Chondrocyte (in vitro differentiated cells): ENCODE measurements around the gene IQCF2. TPM values are rescaled to one million over a fixed set of nuclear protein-coding genes. Genes with fewer than 3 reads are reported as not detected.

Experiments used
- DNase-seq: peaks from one replicate; pipeline ENCODE4 v3.0.0; 2021; ENCODE audit warnings: mixed read lengths, low spot score
- H3K27ac Mint-ChIP-seq: one replicate; pipeline ENCODE4 v1.8.0; 2021; ENCODE audit warnings: mild to moderate bottlenecking, moderate library complexity, mixed read lengths; ENCODE audit not compliant: unreplicated experiment
- H3K27me3 Mint-ChIP-seq: 2 replicates; pipeline ENCODE4 v1.8.0; 2021; ENCODE audit warnings: low read depth, mixed read lengths
- H3K36me3 Mint-ChIP-seq: 2 replicates; pipeline ENCODE4 v1.8.0; 2021; ENCODE audit warnings: low read depth, mixed read lengths
- H3K4me1 Mint-ChIP-seq: 2 replicates; pipeline ENCODE4 v1.8.0; 2021; ENCODE audit warnings: low read depth, mild to moderate bottlenecking, mixed read lengths
- H3K4me3 Mint-ChIP-seq: one replicate; pipeline ENCODE4 v1.8.0; 2021; ENCODE audit warnings: mild to moderate bottlenecking, moderate library complexity, mixed read lengths; ENCODE audit not compliant: unreplicated experiment
- H3K9me3 Mint-ChIP-seq: 2 replicates; pipeline ENCODE4 v1.8.0; 2021; ENCODE audit warnings: low read depth, mixed read lengths
- total RNA-seq: library from RNA; stranded (reverse); gene quantifications from 3 replicates; pipeline ENCODE4 v1.2.1, GENCODE V29; 2021
- TF ChIP-seq, protein P1 (sequence below): fragments of 200-600 bp; sonication (generic); IDR thresholded peaks from 2 replicates; pipeline ENCODE4 v1.5.0; 2021; ENCODE audit warnings: antibody characterized with exemption, mild to moderate bottlenecking, moderate library complexity

Gene IQCF2
- total RNA-seq, 1 donor from 2014 or later: not detected

DNA sequence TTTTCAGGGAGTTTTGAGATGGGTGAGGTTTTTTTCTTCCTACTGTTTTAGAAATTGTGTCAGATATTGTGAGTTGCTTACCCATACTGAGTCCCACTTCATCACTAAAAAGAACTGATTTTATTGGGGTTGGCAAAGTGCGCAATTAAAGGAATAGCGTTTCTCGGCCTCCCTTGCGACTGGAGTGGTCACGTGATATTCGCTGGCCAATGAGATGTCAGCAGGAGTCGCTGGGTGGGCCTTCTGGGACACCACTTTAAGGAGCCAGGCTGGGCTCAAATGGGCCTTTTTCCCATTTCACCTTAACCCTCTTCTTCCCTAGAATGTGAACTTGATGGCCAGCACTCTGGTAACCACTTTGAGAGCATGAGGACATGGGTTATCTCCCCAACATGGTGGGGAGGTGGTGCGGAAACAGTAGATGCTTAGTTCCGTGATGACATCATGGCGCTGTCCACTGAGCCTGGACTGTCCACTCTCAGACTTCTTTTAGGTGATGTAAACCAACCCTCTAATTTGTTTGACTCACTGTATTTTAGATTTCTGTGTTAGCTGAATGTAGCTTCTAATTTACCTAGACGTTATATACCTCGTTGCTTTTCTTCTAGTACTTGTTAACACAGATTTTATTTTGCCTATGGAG is 27.2 kb downstream of the IQCF2 start:
- Mint-ChIP-seq H3K36me3 (no peaks in the 10 kb centered on the region), H3K4me3 (no peak overlapping the region), H3K27ac (no peak overlapping the region), H3K27me3 (peaks cover 26% of the 10 kb centered on the region), H3K9me3 (no peaks in the 10 kb centered on the region), H3K4me1 (no peaks in the 10 kb centered on the region)
- DNase-seq: no peak
- TF ChIP-seq, protein P1, sequence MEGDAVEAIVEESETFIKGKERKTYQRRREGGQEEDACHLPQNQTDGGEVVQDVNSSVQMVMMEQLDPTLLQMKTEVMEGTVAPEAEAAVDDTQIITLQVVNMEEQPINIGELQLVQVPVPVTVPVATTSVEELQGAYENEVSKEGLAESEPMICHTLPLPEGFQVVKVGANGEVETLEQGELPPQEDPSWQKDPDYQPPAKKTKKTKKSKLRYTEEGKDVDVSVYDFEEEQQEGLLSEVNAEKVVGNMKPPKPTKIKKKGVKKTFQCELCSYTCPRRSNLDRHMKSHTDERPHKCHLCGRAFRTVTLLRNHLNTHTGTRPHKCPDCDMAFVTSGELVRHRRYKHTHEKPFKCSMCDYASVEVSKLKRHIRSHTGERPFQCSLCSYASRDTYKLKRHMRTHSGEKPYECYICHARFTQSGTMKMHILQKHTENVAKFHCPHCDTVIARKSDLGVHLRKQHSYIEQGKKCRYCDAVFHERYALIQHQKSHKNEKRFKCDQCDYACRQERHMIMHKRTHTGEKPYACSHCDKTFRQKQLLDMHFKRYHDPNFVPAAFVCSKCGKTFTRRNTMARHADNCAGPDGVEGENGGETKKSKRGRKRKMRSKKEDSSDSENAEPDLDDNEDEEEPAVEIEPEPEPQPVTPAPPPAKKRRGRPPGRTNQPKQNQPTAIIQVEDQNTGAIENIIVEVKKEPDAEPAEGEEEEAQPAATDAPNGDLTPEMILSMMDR: no peak

DNA sequence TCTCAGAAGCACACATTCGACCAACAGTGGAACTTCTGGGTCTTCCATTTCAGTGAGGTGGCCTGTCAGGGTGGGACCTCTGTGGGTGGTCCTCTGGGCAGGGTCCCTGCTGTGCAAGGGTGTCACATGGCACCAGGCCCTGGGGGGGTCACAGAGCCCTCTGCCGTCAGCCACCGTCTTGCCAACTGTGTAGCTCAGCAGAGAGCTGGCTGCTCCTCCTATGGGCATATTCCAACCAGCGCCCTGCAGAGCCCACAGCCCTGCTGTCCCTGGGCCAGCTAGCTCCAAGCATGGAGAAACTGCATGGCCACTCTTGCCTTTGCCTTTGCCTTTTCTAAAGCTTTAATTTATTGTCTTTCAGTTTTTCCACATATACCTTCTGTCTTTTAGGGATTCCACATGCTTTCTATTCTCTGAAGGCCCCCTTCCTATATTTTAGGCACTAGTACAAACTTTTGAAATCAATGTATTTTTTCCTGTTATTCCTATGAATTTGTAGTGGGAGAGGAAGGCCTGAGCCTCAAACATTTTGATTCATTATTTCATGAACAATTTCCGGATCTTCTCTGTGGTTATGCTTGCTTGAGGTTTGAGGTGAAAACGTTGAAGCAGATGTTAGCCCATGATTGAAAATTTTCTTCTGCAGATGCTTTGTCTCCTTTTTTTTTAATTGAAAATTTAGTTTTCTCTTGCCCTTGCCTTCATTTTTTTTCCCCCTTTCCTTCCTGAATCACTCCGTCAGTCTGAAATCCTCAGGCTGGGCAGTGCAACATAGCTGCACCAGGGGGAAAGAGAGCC is 30.0 kb downstream of the IQCF2 start:
- Mint-ChIP-seq H3K9me3 (no peaks in the 10 kb centered on the region), H3K4me1 (no peaks in the 10 kb centered on the region), H3K4me3 (no peak overlapping the region), H3K27me3 (peaks cover 27% of the 10 kb centered on the region), H3K27ac (no peak overlapping the region), H3K36me3 (no peaks in the 10 kb centered on the region)
- TF ChIP-seq, protein P1: no peak
- no peak for DNase-seq

DNA sequence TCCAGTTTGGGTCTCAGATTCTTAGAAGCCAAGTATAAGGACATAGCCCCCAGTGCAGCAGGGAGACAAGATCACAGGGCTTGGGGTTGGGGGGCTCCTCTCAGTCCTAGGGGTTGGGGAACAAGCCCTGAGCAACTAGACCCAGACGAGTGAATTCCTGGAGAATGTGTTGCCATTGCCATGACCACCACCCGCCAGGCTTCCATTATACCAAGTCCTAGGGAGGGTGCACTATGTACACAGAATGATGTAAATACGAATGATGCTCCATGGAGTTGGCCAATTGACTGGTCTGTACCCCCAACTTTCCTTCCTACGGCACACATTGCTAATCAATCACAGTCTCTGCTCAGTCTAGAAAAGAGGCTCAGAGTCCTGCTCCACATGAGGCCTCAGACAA is 33.0 kb downstream of the IQCF2 start:
- Mint-ChIP-seq H3K9me3 (no peaks in the 10 kb centered on the region), H3K4me1 (no peaks in the 10 kb centered on the region), H3K27me3 (peaks cover 49% of the 10 kb centered on the region), H3K36me3 (peaks cover 2% of the 10 kb centered on the region), H3K4me3 (no peak overlapping the region), H3K27ac (no peak overlapping the region)
- TF ChIP-seq, protein P1: no peak
- DNase-seq: no peak

DNA sequence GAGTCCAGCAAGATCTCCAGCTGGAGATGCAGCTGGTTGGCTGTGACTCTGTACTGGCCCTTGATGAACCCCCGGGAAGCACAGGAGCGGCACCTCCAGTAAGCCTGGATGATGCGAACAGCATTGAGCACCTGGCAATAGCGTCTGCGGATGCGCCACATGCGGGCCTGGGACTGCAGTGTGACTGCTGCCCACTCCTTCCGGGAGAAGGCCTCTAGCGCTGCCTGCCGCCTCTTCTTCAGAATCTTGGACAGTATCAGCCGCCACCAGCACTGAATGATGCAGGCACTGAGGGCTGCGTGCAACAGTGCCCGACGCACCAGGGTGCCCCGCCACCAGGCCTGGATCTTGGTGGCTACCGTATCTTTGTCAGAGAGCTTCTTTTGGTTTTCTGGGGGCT is 33.5 kb downstream of the IQCF2 start:
- TF ChIP-seq, protein P1: no peak
- Mint-ChIP-seq H3K36me3 (peaks cover 2% of the 10 kb centered on the region), H3K27ac (no peak overlapping the region), H3K4me3 (no peak overlapping the region), H3K27me3 (peaks cover 49% of the 10 kb centered on the region), H3K4me1 (no peaks in the 10 kb centered on the region), H3K9me3 (no peaks in the 10 kb centered on the region)
- DNase-seq: no peak

DNA sequence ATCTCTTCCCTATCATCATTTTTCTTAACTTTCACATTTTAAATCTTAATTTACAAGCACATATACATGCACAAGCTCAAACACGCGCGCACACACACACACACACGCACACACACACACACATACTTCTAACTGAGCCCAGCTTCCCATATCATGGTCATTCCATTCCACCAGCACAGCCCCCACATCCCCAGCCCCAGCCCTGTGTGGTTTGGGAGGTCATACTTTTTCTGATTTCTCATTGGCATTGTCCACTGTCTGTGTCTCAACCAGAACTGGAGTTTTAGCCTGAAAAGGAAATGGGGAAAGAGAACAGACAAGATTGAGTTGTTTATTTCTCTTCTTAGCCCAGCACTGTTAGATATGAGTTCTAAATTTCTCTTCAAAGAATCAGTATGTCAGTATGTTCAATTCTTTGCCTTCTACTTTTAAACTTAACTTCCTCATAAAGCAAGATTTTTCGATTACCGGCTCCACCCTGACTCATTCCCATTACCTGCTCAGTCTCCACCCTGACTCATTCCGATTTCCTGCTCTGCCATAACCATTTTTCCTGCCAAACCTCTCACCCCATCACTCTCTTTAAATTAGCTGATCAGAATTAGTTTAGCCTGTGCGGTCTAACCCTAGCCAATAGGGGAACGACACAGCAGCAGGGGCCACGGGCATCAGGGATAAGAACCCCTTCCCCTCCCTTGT is 35.3 kb downstream of the IQCF2 start:
- H3K27ac Mint-ChIP-seq: no peak overlapping the region
- TF ChIP-seq, protein P1: no peak
- H3K27me3 Mint-ChIP-seq: peaks cover 55% of the 10 kb centered on the region
- H3K4me1 Mint-ChIP-seq: no peaks in the 10 kb centered on the region
- no peak for DNase-seq
- H3K9me3 Mint-ChIP-seq: no peaks in the 10 kb centered on the region
- no peak overlapping the region for H3K4me3 Mint-ChIP-seq
- peaks cover 2% of the 10 kb centered on the region for H3K36me3 Mint-ChIP-seq
